SU-DHL-6 (cell line): ENCODE data around the gene ATXN2.

Experiments used
- CTCF ChIP-seq: fragments of 200-600 bp; sonication (generic); IDR thresholded peaks from one replicate; pipeline ENCODE4 v1.5.1; 2017; ENCODE audit warnings: antibody characterized with exemption, mild to moderate bottlenecking, low read length, moderate library complexity; ENCODE audit not compliant: insufficient read depth, poor library complexity, severe bottlenecking
- EZH2phosphoT487 ChIP-seq: fragments of 200-600 bp; sonication (generic), shearing (Covaris generic); conservative IDR thresholded peaks from 2 replicates; pipeline ENCODE4 v1.6.1; 2018; ENCODE audit warnings: mild to moderate bottlenecking, antibody characterized with exemption, low read length, moderate library complexity, mixed read lengths

GRCh38 chr12:111598637-111599452 lies at the start of gene ATXN2:
- no peak for TF ChIP-seq CTCF
- TF ChIP-seq EZH2phosphoT487, result no peak
